GM19452 (cell line): Measurements from ENCODE around the gene UMODL1.
"Not testable (repeated sequence)": the region's sequence is repeated elsewhere in the genome, so short reads cannot be mapped to it uniquely, and the experiment has no call there.

Source experiments
- ATAC-seq: cut with Tn5 transposase; IDR thresholded peaks from one replicate; pipeline ENCODE4 v1.9.1; 2021; ENCODE audit not compliant: unreplicated experiment

The UMODL1 gene

DNA sequence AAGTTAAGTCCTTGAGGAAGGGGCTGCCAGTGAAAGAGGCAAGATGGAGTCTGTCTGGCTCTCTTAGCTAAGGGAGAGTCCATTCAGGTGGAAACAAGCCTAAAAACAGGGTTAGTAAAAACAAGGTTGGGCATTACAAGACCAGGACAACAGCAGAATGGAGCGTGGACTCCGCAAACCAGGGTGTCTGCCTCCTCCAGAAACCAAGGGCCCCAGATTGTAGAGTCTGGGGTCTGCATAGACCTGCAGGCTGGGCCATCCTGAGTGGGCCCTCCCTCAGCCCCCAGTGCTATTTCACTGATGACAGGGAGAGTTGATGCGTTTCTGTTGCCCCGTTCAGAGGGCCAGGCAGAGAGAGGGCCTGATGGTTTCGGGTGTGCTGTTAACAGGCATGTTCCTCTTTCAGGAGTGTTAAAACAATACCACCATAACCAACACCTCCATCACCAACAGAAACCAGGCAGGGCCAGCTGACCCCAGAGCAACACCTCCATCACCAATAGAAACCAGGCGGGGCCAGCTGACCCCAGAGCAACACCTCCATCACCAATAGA is 6.6 kb downstream of the UMODL1 start:
- ATAC-seq: peak; percentile 94

DNA sequence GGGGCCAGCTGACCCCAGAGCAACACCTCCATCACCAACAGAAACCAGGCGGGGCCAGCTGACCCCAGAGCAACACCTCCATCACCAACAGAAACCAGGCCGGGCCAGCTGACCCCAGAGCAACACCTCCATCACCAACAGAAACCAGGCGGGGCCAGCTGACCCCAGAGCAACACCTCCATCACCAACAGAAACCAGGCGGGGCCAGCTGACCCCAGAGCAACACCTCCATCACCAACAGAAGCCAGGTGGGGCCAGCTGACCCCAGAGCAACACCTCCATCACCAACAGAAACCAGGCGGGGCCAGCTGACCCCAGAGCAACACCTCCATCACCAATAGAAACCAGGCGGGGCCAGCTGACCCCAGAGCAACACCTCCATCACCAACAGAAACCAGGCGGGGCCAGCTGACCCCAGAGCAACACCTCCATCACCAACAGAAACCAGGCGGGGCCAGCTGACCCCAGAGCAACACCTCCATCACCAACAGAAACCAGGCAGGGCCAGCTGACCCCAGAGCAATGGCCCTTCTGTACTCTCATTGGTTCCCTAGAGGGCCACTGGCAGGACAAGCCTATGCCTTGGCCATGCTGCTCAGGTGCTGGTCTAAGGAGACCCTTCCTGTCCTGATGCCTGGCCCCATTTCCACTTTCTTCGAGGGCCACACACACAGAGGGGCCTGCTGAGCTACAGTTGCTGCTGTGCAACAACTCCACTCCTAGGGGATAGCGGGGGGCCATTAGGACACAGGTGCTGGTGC is 7.3 kb downstream of the UMODL1 start:
- not testable (repeated sequence) for ATAC-seq

DNA sequence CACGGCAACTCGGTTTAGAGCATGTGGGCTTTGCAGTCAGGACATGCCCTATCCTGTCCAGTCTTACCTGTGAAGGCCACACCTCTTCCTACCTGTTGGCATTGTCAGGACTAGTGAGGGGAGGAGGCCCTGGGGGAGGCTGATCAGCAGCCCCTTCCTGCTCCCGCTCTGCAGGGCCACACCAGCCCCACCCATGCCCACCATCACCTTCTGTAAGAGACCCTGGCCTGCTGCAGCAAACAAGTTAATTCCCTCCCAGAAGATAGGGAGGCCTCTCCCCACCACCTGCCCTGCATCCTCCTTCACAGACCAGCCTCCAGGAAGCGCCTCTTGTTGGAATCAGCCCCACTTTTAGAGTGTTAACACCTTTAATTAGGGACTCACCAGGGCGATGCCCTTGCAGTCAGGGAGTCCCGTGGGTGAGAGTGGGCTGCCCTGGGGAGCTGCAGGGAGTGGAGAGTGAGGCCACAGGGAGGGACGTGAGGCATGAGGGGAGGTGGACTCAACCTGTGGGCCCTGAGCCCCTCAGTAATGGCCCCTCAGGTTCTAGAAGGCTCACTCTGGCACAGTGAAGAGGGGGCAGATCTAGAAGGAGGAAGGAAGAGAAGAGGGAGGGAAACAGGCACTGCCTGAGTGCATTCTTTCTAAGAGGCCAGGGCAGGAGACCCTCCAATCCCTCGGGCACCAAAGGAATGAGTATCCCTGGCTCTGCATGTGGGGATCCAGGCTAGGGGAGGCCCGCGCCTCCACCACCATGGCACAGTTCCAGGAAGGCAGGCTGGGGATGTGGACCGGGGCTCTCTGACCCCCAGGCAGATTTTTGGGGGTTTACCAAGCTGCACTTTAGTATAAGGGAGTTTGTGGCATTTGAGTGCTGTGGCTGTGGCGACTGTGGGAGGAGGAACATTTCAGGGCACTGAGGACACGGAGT is 8.2 kb downstream of the UMODL1 start:
- ATAC-seq: no peak

DNA sequence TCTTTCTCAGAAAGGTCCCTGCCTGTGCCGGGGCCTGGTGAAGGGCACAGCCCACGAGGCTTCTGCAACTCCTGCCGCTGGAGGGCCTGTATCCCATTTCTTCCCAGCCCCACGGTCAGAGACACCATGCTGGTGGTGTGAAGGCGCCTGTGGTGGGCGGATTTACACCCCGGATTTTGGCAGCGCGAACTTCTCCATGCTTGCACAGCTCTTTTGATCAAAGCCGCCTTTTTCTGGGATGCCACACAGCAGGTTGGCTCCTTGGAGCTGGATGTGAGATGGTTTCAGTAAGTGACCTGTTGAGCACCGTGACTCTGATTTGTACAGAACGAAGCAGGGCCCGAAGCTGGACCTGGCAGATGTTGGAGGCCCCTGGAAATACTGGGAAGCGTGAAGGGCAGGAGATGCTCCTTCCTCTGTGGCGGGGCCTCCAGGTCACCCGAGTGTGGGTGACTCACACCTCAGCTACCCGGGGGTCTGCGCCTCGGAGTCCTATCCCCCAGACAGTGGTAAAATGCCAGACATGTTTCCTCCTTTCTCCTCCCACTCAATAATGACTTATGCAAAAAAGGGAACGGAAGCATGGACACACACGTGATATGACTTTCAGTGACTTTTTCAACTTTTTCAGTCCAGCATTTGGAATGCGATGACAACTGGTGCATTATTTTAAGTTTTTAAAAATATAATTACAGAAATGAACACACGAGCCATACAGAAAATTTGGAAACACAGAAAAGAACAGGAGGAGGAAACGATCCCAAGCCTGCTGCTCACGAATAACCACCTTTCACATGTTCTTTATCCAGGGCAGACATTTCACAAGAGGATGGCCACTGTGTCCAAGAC is 9.0 kb downstream of the UMODL1 start:
- no peak for ATAC-seq

DNA sequence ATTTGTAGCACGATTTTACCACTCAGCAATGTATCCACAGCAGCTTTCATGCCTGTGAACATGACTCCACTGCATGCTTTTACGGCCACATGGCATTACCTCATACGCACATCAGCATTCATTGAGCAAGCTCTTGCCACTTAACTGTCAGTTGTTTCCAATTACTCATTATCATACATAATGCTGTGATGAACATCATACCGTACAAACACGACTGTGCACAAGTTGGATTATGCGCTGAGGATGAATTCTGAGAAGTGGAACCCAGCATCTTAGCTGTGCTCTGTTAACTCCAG is 9.6 kb downstream of the UMODL1 start:
- ATAC-seq: no peak

DNA sequence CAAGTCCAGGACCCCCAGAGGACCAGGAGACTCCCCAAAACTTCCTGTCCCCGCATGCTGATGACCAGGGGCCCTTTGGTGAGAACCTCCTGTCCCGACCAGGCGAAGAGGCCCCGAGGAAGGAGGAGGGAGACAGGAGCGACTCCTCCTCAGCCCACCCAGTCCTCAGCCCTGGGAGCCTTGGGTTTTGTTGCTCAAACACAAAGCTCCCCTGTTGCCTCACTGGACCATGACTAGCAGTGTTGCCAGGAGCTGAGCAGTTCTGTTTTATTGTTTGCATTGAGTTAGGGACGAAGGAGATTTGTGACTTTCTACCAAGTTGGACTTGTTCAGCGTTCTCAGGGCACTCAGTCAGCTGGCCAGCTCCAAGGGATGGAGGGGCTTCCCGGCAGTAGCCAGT is 10.0 kb downstream of the UMODL1 start:
- no peak for ATAC-seq

DNA sequence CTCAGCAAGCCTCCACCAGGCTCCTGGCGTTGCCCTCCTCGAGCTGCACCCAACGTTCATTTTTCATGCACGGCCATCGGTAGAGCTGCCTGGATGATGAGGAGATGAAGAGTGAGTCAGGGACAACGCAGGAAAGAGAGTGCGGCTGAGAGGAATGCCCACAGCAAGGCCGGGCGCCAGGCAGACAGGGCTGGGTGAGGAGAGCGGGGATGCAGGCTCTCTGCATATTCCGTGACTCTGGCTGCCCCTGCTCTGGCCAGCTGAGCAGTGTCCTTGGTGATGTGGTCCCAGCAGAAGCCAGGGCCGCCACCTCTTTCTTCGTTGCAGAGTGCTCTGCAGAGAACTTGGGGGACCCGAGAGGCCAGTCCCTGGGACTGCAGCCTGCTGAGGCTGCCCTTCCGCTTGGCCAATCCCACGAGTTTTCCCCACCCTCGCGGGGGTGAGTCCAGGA is 10.8 kb downstream of the UMODL1 start:
- no peak for ATAC-seq

DNA sequence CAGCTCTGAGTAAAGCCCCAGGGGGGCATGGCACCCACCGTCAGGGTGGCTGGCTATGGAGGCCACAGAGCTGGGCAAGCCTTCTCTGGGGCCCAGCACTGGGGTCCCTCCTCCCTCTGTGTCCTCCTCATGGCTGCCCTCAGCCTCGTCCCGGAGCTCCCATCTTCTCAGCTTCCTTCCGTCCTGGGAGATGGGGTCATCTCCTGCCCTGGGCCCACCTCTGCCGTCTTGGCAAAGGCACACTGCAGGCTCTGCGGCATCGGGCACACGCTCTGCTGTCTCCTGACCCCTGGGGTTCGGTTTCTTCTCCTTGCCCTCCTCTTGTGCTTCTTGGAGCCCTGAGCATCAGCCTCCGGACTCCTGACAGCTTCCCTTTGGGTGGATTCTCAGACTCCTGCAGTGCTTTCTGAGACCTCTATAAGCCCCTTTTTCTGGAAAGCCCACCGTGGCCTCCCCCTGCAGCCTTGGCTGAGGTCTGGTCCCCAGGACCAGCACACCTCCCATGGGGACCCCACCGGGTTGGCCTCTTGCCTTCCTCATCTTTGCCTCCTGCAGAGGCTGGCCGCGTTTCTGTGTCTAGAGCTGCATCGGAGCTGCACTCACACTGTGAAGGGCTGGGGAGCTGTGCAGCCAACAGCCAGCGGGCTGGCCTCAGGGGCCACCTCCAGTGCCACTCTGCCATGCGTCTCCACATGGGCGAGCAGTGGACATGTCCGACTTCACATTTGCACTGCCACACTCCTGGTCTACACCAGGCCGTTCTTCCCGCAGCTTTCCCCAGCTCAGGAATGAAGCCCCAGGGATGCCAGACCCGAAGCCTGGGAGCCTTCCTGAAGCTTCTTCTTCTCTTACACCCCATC is 11.6 kb downstream of the UMODL1 start:
- ATAC-seq: no peak

DNA sequence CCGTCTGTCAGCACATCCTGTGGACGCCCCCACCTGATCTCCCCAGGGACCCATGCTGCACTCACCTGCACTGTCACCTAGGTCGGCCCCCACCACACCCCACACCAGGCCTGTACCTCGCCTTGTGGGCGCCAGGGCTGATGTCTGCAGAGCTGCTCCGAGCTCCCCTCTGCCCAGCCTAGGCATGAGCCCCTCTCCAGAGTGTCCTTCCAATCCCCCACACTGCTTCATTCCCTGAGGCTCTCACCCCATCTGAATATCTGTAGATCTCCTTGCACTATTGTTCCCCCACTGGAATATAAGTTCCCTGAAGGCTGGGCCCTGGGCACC is 12.2 kb downstream of the UMODL1 start:
- ATAC-seq: no peak

DNA sequence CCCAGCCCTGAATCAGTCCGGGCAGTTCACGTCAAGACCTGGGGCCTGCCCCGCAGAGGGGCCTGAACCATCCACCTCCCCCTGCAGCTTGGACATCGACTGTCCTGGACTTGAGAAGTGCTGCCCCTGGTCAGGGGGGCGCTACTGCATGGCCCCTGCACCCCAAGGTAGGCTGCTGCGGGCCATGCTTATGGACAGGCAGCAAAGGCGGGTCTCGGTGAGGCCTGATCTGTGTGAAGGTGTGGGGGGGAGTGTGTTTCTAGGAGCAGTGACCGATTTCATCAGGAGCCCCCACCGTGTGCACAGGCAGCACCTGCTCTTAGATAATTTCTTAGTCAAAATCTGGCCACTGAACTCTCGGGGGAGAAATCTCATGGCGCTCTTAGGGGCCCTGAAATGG is 13.0 kb downstream of the UMODL1 start:
- no peak for ATAC-seq

DNA sequence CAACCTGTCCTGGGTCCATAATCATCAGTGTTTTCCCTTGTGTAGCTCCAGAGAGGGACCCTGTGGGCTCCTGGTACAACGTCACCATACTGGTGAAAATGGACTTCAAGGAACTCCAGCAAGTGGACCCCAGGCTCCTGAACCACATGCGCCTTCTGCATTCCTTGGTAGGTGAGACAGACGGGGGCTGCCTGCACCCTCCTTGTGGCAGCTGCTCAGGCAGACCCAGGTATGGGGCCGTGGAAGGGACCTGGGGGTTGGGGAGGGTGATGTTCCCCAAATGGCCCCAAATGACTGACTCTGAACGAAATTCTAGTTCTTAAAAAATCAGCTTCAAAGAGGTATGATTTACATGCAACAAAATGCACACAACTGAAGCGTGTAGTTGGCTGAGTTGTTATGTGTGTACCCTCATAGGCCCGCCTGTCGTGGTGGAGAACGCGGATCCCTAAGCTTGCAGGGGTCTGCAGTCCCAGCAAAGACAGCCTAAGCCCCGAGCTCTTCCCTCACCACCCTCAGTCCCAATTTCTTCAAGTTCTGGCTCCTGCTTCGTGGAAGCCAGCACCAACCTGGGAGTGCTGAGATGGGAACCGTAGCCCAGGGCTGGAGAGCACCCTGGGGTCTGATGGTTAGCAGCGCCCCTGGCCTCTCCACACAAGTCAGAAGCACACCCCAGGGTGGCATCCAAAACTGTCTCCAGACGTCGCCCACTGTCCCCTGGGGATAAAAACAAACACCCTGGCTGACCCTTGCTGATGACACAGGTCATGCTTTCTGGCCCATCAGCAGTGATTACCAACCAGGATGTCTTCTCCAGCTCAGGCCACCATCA is 14.3 kb downstream of the UMODL1 start:
- ATAC-seq: no peak

DNA sequence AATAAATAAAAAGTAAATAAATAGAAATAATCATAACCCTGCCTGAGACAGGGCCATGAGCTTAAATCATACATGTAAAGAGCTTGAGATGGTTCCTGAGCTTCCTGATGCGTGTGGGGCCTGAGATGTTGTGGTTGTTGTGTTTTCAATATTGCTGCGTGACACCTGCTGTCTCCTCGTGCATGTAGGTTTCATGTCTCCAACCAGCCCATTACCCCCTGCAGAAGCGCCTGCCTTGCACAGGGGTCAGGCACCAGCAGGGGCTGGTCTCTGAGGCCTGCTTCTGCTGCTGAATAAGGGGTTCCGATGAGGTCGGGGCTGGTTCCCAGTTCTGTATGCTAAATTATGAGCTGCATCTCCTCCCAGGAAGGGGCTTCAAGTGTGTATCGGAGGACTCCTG is 15.9 kb downstream of the UMODL1 start:
- ATAC-seq: no peak

DNA sequence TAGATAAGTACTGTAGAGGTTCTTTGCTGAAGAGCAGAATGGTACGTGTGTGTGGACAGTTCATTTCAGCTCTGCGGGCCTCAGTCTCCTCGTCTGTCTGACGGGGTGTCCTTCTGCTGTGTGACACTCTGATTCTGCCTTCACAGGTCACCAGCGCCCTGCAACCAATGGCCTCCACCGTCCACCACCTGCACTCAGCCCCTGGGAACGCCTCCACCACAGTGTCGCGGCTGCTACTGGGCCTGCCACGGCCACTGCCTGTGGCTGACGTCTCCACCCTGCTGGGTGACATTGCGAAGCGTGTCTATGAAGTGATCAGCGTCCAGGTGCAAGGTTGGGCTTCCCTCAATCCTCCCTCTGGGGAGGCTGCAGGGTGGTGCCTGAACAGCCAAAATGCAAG is 17.0 kb downstream of the UMODL1 start:
- no peak for ATAC-seq

DNA sequence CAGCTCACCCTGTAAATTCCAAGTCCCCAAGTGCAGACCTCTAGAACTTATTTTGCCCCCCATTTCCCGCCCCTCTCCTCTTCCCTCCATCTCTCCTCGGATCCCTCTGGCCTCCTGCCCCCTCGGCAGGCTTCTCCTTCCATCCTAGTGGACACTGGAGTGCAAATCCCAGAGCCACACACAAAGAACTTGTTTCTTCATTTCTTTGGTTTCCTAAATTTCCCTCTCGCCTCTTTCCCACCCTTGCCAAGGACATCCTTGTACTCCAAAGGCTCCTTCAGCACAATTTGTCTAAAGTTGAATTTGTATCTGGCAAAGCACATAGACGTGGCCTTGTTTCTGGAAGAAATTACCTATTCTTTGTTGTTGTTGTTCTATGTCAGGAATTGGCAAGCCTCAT is 17.5 kb downstream of the UMODL1 start:
- no peak for ATAC-seq

DNA sequence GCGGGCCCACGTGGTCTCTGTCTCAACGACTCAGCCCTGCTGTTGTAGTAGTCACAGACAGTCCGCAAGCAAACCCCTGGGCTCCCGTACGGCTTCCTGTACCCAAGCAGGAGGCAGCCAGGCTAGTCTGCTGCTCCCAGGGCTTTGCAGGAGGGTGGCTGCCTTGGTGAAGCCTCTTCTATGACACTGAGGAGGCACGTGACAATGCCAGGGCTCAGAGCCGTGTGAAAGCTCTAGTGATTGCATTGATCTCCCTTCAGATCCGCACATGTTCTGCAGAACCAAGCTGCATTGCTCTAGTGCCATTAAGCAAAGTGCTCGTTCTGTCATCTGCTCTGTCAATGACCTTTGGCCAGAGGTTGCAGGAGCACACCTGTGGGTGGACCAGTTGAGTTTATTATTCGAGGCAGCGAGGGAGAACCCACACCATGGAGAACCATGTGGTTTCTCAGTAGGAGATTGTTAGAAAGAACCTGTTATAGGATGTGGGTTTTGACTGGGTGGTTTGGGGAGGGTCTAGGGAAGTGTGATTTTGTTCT is 18.0 kb downstream of the UMODL1 start:
- ATAC-seq: no peak

DNA sequence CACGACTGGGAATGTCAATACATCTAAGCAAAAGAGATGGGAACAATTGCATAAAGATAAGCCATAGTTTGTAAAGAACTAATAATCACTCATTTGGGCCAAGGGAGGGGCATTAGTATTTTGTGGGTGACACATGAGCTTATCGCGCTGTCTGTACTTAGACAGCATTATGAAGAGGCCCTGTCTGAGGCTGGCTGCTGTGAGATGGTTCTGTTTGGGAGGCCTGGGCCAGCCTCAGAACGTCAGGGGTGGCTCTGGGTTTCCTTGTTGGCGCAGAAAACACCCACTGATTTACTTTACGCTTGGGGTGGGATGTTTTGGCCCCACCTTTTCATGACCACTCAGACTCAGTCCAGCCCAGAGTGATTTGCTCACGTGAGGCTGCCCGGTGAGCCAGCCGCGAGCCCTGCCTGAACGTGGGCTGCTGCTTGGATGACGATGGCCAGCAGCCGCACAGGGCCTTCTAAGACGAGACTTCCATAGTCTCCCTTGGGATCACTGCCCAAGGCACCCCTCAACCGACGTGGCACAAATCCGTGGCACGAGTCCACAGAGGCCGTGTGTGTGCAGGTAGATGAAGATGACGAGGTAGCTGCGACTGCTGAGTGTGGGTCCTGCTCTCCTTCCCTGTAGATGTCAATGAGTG is 18.7 kb downstream of the UMODL1 start:
- ATAC-seq: no peak

DNA sequence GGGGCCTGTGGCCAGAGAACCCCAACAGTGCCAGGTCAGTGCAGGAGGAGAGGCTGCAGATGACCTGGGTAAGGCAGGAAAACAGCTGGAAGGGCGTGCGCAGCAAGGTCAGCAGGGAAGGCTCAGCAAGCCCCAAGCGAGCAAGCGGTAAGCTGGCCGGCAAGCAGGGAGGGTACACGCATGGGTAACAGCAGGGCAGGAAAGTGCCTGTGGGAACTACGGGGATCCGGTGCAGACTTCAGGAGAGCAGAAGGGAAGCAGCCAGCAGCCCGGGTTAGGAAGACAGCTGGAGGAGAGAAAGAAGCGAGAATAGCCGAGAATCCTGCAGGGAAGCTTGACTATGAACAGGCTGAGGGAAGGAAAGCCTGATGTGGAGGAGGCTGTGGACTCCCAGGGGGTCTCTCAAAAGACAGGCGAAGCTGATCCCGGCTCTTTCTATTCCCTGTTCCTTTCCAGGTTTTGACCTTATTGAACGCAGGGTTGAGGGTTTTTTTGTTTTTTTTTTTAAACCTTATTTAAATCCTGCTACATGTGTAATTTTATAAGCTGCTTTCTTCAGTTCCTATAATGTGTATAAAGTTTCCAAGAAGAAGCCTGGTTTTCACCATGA is 20.9 kb downstream of the UMODL1 start:
- ATAC-seq: no peak

DNA sequence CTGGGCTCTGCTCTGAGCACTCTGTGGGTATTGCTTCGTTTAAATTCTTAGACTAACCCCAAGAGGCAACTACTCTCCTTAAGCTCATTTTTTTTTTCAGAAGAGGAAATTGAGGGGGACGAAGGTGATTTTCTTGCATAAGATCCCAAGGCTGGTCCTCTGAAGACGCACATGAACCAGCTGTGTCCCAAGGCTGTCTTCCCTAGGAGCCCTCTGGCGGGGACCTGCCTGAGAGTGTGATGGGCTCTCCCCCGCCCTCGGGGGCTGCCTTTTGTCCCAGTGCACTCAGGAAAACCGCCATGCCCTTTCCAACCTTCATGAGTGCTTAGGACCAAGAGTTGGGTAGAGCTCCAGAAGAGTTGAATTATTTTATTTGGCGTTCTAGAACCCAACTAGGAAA is 21.7 kb downstream of the UMODL1 start:
- ATAC-seq: no peak
